Measurements from ENCODE around the gene TMEM52. TPM values are rescaled to one million over a fixed set of nuclear protein-coding genes. Genes with fewer than 3 reads are reported as not detected.

TMEM52 gene
- total and polyA plus RNA-seq, 2 of the 8 experiments (the other 6 are each of a cell fraction or from before 2014, with no cell fraction given), result 14.6 to 30.2 TPM

GRCh38 chr1:1963570-1963969 lies 44.5 kb upstream of the TMEM52 start:
- no peak overlapping the region for H2BK12ac ChIP-seq (ENCODE audit: low read depth, low read length)
- H3K23ac ChIP-seq (ENCODE audit: insufficient read length), result no peak overlapping the region
- no peak for DNase-seq (ENCODE audit: low read depth in 1 of 2, low spot score in 2 of 2)
- H3K79me1 ChIP-seq (ENCODE audit: low read depth, low read length), result no peaks in the 10 kb centered on the region
- no peak overlapping the region for H2BK120ac ChIP-seq (replicated peaks; ENCODE audit: low read depth, low read length)
- no peaks in the 10 kb centered on the region for H3K36me3 ChIP-seq (ENCODE audit: control insufficient read depth in 2 of 4, insufficient read depth in 4 of 4, low read length in 3 of 4)
- H2BK20ac ChIP-seq (ENCODE audit: low read length), result no peak overlapping the region
- no peak overlapping the region for H3K56ac ChIP-seq (replicated peaks; ENCODE audit: insufficient read length, low read depth, low read length)
- H3K9me3 ChIP-seq (ENCODE audit: insufficient read depth in 2 of 2, low read depth in 1 of 2, low read length in 1 of 2), result no peaks in the 10 kb centered on the region
- H3K79me2 ChIP-seq (ENCODE audit: control insufficient read depth in 1 of 2, insufficient read depth in 2 of 2, low read length in 2 of 2), result no peaks in the 10 kb centered on the region
- H3K14ac ChIP-seq (ENCODE audit: insufficient read length), result no peak overlapping the region
- H2AFZ ChIP-seq (ENCODE audit: low read length), result no peak overlapping the region
- H4K5ac ChIP-seq (ENCODE audit: insufficient read length, low read depth, low read length), result no peak overlapping the region
- H3K4me3 ChIP-seq (ENCODE audit: extremely low read depth in 1 of 4, insufficient read depth in 2 of 4, low read depth in 3 of 4, low read length in 4 of 4), result no peak overlapping the region
- POLR2A ChIA-PET (ENCODE audit: partially characterized antibody), result no interaction called here
- H3K18ac ChIP-seq (ENCODE audit: extremely low read depth, low read length), result no peak overlapping the region
- no peak overlapping the region for H3K9ac ChIP-seq (replicated peaks in 1 of 4; ENCODE audit: extremely low read depth in 1 of 4, low read depth in 3 of 4, low read length in 3 of 4)
- peaks cover 0 to 3% of the 10 kb centered on the region in 2 experiments for H4K20me1 ChIP-seq (replicated peaks in 1 of 2; ENCODE audit: control insufficient read depth in 1 of 2, insufficient read depth in 2 of 2, low read length in 2 of 2)
- peaks cover 0 to 12% (median 10%) of the 10 kb centered on the region in 4 experiments; a peak in 6 of 7 replicates for H3K4me1 ChIP-seq (replicated peaks in 1 of 4; ENCODE audit: control insufficient read depth in 3 of 4, insufficient read depth in 4 of 4, low read length in 3 of 4)
- no peak for TF ChIP-seq BCL11A (IDR thresholded peaks at IDR 0.05; ENCODE audit: low read depth in 2 of 2, low read length in 2 of 2)
- TF ChIP-seq CEBPB (IDR thresholded peaks at IDR 0.05; ENCODE audit: low read depth, low read length), result no peak
- TF ChIP-seq, protein P1, sequence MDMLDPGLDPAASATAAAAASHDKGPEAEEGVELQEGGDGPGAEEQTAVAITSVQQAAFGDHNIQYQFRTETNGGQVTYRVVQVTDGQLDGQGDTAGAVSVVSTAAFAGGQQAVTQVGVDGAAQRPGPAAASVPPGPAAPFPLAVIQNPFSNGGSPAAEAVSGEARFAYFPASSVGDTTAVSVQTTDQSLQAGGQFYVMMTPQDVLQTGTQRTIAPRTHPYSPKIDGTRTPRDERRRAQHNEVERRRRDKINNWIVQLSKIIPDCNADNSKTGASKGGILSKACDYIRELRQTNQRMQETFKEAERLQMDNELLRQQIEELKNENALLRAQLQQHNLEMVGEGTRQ (IDR thresholded peaks at IDR 0.05; ENCODE audit: low read length), result no peak
- no peak for TF ChIP-seq CHD1 (IDR thresholded peaks at IDR 0.05; ENCODE audit: low read depth, low read length)
- TF ChIP-seq HDAC2 (IDR thresholded peaks at IDR 0.05; ENCODE audit: borderline replicate concordance in 1 of 2, low read depth in 2 of 2, low read length in 2 of 2), result no peak
- TF ChIP-seq, protein P2, sequence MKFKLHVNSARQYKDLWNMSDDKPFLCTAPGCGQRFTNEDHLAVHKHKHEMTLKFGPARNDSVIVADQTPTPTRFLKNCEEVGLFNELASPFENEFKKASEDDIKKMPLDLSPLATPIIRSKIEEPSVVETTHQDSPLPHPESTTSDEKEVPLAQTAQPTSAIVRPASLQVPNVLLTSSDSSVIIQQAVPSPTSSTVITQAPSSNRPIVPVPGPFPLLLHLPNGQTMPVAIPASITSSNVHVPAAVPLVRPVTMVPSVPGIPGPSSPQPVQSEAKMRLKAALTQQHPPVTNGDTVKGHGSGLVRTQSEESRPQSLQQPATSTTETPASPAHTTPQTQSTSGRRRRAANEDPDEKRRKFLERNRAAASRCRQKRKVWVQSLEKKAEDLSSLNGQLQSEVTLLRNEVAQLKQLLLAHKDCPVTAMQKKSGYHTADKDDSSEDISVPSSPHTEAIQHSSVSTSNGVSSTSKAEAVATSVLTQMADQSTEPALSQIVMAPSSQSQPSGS (IDR thresholded peaks at IDR 0.05; ENCODE audit: low read length), result no peak
- TF ChIP-seq NANOG (IDR thresholded peaks at IDR 0.05; ENCODE audit: insufficient read depth, low read depth, low read length, poor library complexity, severe bottlenecking), result no peak
- TF ChIP-seq FOSL1 (IDR thresholded peaks at IDR 0.05; ENCODE audit: insufficient read depth, low read depth, low read length), result no peak
- no peak for FAIRE-seq
- H4K8ac ChIP-seq (ENCODE audit: extremely low read depth, insufficient read depth, low read length), result no peak overlapping the region
- H3K23me2 ChIP-seq (ENCODE audit: low read depth, low read length), result no peaks in the 10 kb centered on the region; the same call in 1 of the 2 replicates
- CTCF ChIA-PET (ENCODE audit: partially characterized antibody), result interaction anchor here (1.0 to 15.6 kb wide), 3 partner anchors 20 to 80 kb away, joined by 3 to 249 read pairs (median 6); no protein-coding TSS in a partner anchor
- no peak overlapping the region for H2BK5ac ChIP-seq (ENCODE audit: low read depth, low read length)
- H3K27me3 ChIP-seq (replicated peaks in 1 of 4; ENCODE audit: control insufficient read depth in 3 of 4, extremely low read depth in 1 of 4, insufficient read depth in 3 of 4, low read length in 3 of 4), result no peaks in the 10 kb centered on the region
- no peak overlapping the region for H3K27ac ChIP-seq (ENCODE audit: low read depth, low read length)
- no peak overlapping the region for H3K4ac ChIP-seq (replicated peaks; ENCODE audit: insufficient read length, low read depth, low read length)
- H4K91ac ChIP-seq (replicated peaks; ENCODE audit: insufficient read length, low read length), result no peak overlapping the region
- H2BK15ac ChIP-seq (ENCODE audit: low read length), result no peak overlapping the region
- no peak overlapping the region for H2AK5ac ChIP-seq (ENCODE audit: low read depth, low read length)
- no peak overlapping the region for H3K4me2 ChIP-seq (ENCODE audit: insufficient read depth in 1 of 2, low read depth in 2 of 2, low read length in 2 of 2)
- WGBS, 2 experiments (ENCODE audit: extremely low coverage in 1 of 2, insufficient coverage in 1 of 2, insufficient read length in 1 of 2, insufficient replicate concordance in 2 of 2, low coverage in 1 of 2, low lambda C conversion rate in 2 of 2, missing lambda C conversion rate in 1 of 2), result 93% methylated on average over 17 of the region's 17 CpGs; no CpG with 5 or more reads in 1 of the 2 experiments

Measured in H1 (cell line).